OCI-LY1 (cell line): ENCODE measurements around the gene SHH.

ENCODE experiments used
- EZH2 ChIP-seq: fragments of 200-600 bp; sonication (generic), shearing (Covaris generic); IDR thresholded peaks from 2 replicates; pipeline ENCODE4 v1.8.0; 2017; ENCODE audit warnings: borderline replicate concordance, mixed run types, mild to moderate bottlenecking, antibody characterized with exemption, low read length, moderate library complexity, mixed read lengths
- TF ChIP-seq, protein P1 (sequence below): fragments of 200-600 bp; sonication (generic), shearing (Covaris generic); IDR thresholded peaks from 2 replicates; pipeline ENCODE4 v1.5.1; 2017; ENCODE audit warnings: mild to moderate bottlenecking, antibody characterized with exemption, low read length, moderate library complexity, mixed read lengths

DNA sequence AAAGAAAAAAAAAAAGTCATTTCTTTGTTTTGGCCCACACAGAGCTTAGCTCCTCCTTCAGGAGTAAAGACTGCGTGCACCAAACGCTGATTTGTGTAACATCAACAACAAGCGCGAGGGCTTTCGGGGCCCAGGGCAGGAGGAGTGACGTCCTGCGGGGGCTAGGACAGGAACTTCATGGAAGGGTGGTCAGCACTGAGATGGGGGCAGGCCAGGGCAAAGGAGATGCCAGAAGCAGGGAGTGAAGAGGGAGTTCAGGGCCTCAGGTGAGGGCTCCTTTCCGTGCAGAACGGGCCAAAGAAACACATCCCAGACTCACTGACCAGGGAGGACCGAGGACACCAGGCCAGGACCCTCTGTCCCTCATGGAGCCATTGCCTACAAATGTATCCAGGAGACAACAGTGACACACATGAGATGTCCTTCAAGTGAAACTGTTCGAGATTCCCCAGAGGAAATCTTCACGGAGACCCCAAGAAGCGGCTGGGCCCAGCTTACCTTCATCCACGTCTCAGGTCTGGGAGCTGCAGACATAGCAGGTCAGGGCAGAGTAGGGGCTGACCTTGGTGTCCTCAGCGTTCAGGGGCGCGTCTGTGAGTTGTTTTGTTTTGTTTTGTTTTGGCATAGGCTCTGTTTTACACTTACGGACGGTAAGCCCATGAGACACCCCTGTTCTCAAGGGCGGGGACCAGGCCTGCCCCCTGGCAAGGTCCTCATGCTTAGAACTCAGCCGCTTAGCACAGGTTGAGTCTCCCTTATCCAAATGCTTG lies 30.4 kb upstream of the SHH start:
- TF ChIP-seq, protein P1, sequence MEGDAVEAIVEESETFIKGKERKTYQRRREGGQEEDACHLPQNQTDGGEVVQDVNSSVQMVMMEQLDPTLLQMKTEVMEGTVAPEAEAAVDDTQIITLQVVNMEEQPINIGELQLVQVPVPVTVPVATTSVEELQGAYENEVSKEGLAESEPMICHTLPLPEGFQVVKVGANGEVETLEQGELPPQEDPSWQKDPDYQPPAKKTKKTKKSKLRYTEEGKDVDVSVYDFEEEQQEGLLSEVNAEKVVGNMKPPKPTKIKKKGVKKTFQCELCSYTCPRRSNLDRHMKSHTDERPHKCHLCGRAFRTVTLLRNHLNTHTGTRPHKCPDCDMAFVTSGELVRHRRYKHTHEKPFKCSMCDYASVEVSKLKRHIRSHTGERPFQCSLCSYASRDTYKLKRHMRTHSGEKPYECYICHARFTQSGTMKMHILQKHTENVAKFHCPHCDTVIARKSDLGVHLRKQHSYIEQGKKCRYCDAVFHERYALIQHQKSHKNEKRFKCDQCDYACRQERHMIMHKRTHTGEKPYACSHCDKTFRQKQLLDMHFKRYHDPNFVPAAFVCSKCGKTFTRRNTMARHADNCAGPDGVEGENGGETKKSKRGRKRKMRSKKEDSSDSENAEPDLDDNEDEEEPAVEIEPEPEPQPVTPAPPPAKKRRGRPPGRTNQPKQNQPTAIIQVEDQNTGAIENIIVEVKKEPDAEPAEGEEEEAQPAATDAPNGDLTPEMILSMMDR = no peak
- no peak for TF ChIP-seq EZH2
